ENCODE results near the gene SLC13A2.

DNA sequence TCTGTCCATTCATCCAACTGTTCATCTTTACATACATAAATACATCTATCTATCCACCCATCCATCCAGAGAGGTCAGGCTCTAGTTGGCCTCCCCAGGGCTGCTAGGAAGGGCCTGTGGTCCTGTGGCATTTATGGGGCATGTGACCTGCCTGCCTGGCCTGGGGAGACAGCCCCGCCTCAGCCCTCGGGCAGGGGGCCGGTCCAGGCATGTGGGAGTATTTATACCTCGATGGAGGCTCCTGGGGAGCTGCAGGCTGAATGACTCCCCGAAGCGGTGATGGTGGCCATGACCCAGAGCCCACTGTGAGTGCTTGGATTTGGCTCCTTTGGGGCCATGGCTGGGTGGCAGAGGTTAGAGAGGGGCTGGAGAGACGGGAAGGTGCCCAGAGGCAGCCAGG, 40.0 kb downstream of the SLC13A2 start:
- TF ChIP-seq, protein P1, sequence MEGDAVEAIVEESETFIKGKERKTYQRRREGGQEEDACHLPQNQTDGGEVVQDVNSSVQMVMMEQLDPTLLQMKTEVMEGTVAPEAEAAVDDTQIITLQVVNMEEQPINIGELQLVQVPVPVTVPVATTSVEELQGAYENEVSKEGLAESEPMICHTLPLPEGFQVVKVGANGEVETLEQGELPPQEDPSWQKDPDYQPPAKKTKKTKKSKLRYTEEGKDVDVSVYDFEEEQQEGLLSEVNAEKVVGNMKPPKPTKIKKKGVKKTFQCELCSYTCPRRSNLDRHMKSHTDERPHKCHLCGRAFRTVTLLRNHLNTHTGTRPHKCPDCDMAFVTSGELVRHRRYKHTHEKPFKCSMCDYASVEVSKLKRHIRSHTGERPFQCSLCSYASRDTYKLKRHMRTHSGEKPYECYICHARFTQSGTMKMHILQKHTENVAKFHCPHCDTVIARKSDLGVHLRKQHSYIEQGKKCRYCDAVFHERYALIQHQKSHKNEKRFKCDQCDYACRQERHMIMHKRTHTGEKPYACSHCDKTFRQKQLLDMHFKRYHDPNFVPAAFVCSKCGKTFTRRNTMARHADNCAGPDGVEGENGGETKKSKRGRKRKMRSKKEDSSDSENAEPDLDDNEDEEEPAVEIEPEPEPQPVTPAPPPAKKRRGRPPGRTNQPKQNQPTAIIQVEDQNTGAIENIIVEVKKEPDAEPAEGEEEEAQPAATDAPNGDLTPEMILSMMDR (IDR thresholded peaks at IDR 0.05) = no peak
- TF ChIP-seq EZH2 (IDR thresholded peaks at IDR 0.05) = no peak

Measured in neural progenitor cell (in vitro differentiated cells).